GM21381 (cell line): Measurements from ENCODE around the gene PIGU.
"Not testable (repeated sequence)": the region's sequence is repeated elsewhere in the genome, so short reads cannot be mapped to it uniquely, and the experiment has no call there.

ENCODE experiments used
- ATAC-seq: cut with Tn5 transposase; IDR thresholded peaks from one replicate; pipeline ENCODE4 v1.9.1; 2021; ENCODE audit warnings: mild to moderate bottlenecking, moderate library complexity; ENCODE audit not compliant: unreplicated experiment

Gene PIGU

GRCh38 chr20:34663213-34663943 lies 13.5 kb downstream of the PIGU start:
- ATAC-seq, result no peak

GRCh38 chr20:34661811-34662210 lies 15.1 kb downstream of the PIGU start:
- ATAC-seq, result not testable (repeated sequence)

GRCh38 chr20:34658654-34659053 lies 18.2 kb downstream of the PIGU start:
- ATAC-seq, result not testable (repeated sequence)

- no peak for ATAC-seq
Observed at GRCh38 chr20:34654207-34654744, 22.6 kb downstream of the PIGU start.

GRCh38 chr20:34651200-34651599 lies 25.7 kb downstream of the PIGU start:
- no peak for ATAC-seq

- ATAC-seq, result no peak
Observed at GRCh38 chr20:34647737-34648136, 29.2 kb downstream of the PIGU start.

- no peak for ATAC-seq
Observed at GRCh38 chr20:34644951-34645350, 31.9 kb downstream of the PIGU start.

- ATAC-seq, result no peak
Observed at GRCh38 chr20:34644345-34644744, 32.5 kb downstream of the PIGU start.

- ATAC-seq, result no peak
Observed at GRCh38 chr20:34643928-34644327, 33.0 kb downstream of the PIGU start.

- ATAC-seq, result no peak
Observed at GRCh38 chr20:34642009-34642408, 34.9 kb downstream of the PIGU start.

GRCh38 chr20:34639755-34640222 lies 37.1 kb downstream of the PIGU start:
- no peak for ATAC-seq

GRCh38 chr20:34638532-34638931 lies 38.4 kb downstream of the PIGU start:
- no peak for ATAC-seq

GRCh38 chr20:34638039-34638292 lies 38.9 kb downstream of the PIGU start:
- no peak for ATAC-seq

GRCh38 chr20:34637245-34638038 lies 39.5 kb downstream of the PIGU start:
- no peak for ATAC-seq

GRCh38 chr20:34636648-34637047 lies 40.2 kb downstream of the PIGU start:
- ATAC-seq, result no peak

- ATAC-seq, result no peak
Observed at GRCh38 chr20:34634392-34634791, 42.5 kb downstream of the PIGU start.

GRCh38 chr20:34632870-34633452 lies 43.9 kb downstream of the PIGU start:
- no peak for ATAC-seq

GRCh38 chr20:34629904-34630303 lies 47.0 kb downstream of the PIGU start:
- no peak for ATAC-seq

GRCh38 chr20:34629342-34629741 lies 47.5 kb downstream of the PIGU start:
- ATAC-seq, result no peak

GRCh38 chr20:34628026-34628425 lies 48.9 kb downstream of the PIGU start:
- no peak for ATAC-seq

GRCh38 chr20:34627458-34627857 lies 49.4 kb downstream of the PIGU start:
- ATAC-seq, result no peak

GRCh38 chr20:34626992-34627391 lies 49.9 kb downstream of the PIGU start:
- no peak for ATAC-seq
